HG03196 (cell line): ENCODE measurements around the gene PKN1.
A peak's percentile ranks its signal among the peaks of the same experiment; 100 is the strongest.
"Not testable (repeated sequence)": the region's sequence is repeated elsewhere in the genome, so short reads cannot be mapped to it uniquely, and the experiment has no call there.

Source experiments
- ATAC-seq: cut with Tn5 transposase; IDR thresholded peaks from one replicate; pipeline ENCODE4 v1.9.1; 2021; ENCODE audit not compliant: unreplicated experiment

Gene PKN1

GRCh38 chr19:14428882-14429416 lies 4.2 kb upstream of the PKN1 start:
- no peak for ATAC-seq

DNA sequence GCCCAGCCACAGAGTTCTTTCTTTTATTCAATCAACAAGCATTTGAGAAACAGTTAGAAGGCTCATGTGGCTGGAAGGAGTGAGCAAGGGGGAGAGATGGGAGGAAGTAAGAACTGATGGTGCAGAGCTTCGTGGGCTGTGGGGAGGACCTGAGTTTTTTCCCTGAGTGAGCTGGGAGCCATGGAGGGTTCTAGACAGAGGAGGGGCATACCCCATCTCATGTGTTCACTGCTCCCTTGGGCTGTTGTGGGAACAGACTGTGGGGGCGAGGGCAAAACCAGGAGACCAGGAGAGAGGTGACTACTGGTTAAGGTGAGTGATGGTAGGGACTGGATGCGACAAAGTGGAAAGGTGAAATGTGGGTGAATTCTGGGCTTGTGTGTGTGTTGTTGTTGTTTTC lies 2.4 kb upstream of the PKN1 start:
- no peak for ATAC-seq

- ATAC-seq, result no peak
Measured at GRCh38 chr19:14433554-14434501, 722 bp downstream of the PKN1 start.

- ATAC-seq, result no peak
Measured at GRCh38 chr19:14434543-14435319, 1.6 kb downstream of the PKN1 start.

DNA sequence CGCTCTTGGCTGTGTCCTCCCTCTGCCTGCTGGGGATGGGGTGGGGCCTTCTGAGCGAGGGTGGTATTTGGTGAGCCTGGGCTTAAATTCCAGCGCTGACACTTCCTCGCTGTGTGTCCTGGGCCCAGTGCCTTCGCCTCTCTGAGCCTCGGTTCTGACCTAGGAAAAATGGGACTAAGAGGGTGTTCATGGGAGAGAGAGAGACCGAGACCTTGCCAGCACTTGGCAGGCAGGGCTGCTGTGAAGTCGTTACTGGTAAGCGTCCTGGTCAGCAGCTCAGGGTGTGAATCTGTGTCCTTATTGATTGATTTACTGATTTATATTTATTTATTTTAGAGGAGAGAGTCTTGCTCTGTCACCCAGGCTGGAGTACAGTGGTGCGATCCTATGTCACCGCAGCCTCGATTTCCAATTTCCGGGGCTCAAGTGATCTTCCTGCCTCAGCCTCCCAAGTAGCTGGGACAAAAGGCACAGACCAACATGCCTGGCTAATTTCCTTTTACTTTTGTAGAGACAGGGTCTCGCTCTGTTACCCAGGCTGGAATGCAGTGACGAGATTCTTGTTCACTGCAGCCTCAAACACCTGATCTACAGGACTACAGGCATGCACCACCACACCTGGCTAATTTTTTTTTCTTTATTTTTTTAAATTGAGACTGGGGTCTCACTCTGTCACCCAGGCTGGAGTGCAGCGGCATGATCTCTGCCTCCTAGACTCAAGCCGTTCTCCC lies 2.4 kb downstream of the PKN1 start:
- ATAC-seq, result no peak

DNA sequence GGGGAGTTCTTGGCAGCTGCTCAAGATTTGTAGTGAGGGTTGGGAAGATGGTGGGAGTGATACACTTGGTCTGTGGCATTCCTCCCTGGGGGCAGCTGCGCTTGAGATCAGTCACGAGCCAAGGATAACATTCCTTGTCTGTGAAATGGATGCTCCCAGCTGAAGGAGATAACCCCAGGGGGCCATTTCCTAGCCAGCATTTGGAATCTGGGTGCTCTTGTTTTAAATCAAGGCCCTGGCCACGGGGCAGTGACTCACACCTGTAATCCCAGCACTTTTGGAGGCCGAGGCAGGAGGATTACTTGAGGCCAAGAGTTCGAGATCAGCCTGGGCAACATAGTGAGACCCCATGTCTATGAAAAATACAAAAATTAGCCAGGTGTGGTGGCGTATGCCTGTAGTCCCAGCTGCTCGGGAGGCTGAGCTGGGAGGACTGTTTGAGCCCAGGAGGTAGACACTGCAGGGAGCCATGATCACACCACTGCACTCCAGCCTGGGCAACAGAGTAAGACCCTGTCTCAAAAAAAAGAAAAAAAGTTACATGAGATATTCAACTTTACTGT lies 4.6 kb downstream of the PKN1 start:
- no peak for ATAC-seq

GRCh38 chr19:14439014-14439413 lies 5.9 kb downstream of the PKN1 start:
- ATAC-seq, result no peak

GRCh38 chr19:14440049-14440448 lies 6.9 kb downstream of the PKN1 start:
- peak; percentile 76 for ATAC-seq

- no peak for ATAC-seq
Measured at GRCh38 chr19:14441041-14441938, 8.2 kb downstream of the PKN1 start.

DNA sequence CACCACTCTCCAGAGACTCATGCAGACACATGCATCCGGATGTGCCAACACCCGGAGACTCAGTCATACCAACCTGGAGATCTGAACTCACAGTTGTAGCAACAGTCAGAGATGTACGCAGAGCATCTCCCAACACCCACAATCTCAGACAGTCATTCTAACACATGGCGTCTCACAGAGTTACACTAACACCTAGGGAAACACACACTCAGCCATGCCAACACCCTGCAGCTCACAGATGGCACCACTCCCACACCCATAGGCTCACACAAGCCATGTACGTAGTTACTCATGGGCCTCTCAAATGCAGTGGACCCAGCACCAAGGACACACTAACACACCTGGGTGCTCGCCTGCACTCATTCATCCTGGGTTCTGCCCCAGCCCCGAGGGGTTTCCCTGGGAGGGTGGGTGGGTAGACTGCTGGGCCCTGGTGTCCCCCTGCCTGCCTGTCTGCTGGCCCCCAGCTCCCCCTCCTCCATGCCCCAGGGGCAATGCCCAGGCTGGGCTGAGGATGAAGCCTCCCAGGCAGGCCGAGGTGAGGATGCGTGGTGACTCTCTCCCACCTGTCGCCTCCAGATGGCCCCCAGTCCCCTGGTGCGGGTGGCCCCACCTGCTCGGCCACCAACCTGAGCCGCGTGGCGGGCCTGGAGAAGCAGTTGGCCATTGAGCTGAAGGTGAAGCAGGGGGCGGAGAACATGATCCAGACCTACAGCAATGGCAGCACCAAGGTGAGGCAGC lies 10.0 kb downstream of the PKN1 start:
- no peak for ATAC-seq

- ATAC-seq, result no peak
Measured at GRCh38 chr19:14443632-14444216, 10.6 kb downstream of the PKN1 start.

DNA sequence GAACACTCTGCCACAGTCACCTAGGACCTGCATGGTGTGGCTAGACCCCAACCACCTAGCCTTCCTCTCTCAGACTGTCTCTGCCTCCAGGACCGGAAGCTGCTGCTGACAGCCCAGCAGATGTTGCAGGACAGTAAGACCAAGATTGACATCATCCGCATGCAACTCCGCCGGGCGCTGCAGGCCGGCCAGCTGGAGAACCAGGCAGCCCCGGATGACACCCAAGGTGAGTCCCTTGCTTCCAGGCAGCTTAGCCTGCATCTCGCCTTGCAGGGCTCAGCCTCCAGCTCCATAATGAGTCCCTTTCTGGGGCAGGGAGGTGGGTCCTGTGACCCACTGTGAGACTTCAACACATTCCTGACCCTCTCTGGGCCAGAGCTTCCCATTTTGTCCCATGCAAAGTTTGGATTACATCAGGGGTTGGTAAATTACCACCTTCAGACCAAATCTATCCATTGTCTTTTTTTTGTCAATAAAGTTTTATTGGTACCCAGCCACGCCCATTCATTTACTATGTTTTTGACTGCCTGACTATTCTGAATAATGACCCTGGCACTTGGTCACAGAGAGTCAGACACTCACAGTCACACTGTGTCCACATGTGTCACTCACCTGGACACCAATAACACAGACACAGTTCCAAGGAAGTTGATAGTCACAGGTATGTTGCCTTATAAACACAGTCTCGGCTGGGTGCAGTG lies 13.4 kb downstream of the PKN1 start:
- no peak for ATAC-seq

DNA sequence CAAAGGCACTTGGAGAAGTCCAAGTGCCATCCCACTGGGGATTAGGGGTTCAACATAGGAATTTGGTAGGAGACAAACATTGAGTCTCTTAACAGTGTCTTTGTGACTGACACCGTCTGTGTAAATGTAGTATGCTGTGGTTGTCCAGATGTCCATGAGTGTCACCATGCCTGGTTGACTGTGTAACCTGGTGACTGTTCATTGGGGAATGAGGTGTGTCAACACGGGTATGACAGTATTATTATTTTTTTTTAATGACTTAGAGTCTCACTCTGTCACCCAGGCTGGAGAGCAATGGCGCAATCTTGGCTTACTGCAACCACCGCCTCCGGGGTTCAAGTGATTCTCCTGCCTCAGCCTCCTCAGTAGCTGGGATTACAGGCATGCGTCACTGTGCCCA lies 16.2 kb downstream of the PKN1 start:
- no peak for ATAC-seq

DNA sequence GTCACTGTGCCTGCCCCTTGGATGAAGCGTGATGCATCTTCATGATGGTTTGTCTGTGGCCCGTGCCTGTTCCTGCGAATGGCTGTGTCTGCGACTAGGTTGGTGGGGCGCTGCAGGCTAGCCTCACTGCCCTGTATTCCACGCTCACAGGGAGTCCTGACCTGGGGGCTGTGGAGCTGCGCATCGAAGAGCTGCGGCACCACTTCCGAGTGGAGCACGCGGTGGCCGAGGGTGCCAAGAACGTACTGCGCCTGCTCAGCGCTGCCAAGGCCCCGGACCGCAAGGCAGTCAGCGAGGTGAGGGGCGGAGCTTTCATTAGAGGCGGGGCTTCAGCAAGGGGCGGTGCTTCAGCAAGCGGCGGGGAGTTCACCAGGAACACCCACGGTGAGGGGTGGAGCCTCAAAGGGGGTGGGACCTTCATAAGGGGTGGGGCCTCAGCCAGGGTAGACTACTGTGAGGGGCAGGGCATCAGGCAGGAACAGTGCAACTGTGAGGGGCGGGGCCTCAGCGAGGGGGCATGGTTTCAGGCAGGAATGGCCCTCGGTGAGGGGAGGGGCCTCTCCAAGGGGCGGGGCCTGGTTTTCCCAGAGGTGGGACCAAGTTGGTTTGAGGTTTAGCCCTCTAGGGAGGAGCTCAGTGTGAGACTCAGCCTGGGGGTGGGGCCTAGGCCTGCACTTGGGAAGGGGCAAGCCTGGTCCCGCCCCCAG lies 17.2 kb downstream of the PKN1 start:
- ATAC-seq, result no peak

- ATAC-seq, result no peak
Measured at GRCh38 chr19:14450876-14451275, 17.8 kb downstream of the PKN1 start.

DNA sequence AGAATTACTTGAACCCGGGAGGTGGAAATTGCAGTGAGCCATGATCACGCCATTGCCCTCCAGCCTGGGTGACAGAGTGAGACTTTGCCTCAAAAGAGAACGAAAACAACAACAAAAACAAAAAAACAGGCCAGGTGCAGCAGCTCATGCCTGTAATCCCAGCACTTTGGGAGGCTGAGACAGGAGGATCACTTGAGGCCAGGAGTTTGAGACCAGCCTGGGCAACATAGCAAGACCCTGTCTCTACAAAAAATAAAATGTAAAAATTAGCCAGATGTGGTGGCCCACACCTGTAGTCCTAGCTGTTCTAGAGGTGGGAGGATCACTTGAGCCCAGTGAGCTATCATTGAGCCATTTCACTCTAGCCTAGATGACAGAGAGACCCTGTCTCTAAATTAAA lies 19.2 kb downstream of the PKN1 start:
- not testable (repeated sequence) for ATAC-seq

GRCh38 chr19:14459703-14460102 lies 26.6 kb downstream of the PKN1 start:
- no peak for ATAC-seq

GRCh38 chr19:14460935-14461334 lies 27.8 kb downstream of the PKN1 start:
- no peak for ATAC-seq
